GM12878 (cell line): ENCODE results near the gene CD72. TPM values are rescaled to one million over a fixed set of nuclear protein-coding genes. Genes with fewer than 3 reads are reported as not detected.

Source experiments
- ATAC-seq: fragments of 200-7000 bp; cut with Tn5 transposase; 3 replicates; pipeline ENCODE4 v1.9.1; 2020; ENCODE audit warnings: mild to moderate bottlenecking, moderate library complexity
- BruUV-seq: library from RNA; stranded (reverse); fragments of 400-500 nt; replicated peaks from 2 replicates; lab custom pipeline; 2021; lab: Mats Ljungman, UMichigan
- CTCF ChIA-PET: fragments of 300-600 bp; sonication (Branson Sonifier 250); formaldehyde crosslinking; extraction: SDS; loops from one replicate; lab custom pipeline; 2021; ENCODE audit warnings: inconsistent platforms; lab: Yijun Ruan, JAX
- POLR2A ChIA-PET: fragments of 350-600 bp; formaldehyde crosslinking; extraction: SDS; loops from one replicate; lab custom pipeline; 2021; ENCODE audit warnings: inconsistent platforms; lab: Charles Lee
- RAD21 ChIA-PET: fragments of 300-600 bp; sonication (Branson Sonifier 250); formaldehyde crosslinking; loops from one replicate; lab custom pipeline; 2023; ENCODE audit warnings: antibody characterized with exemption; ENCODE audit not compliant: unreplicated experiment; lab: Charles Lee
- SMC1A ChIA-PET: fragments of 300-600 bp; sonication (Branson Sonifier 250); formaldehyde crosslinking; loops from one replicate; lab custom pipeline; 2023; ENCODE audit not compliant: unreplicated experiment, uncharacterized antibody; lab: Charles Lee
- DNase-seq: peaks from one replicate; pipeline ENCODE4 v3.0.0-alpha.2; 2011; ENCODE audit warnings: low read depth, low spot score
- FAIRE-seq: peaks from 3 replicates; lab custom pipeline; 2011; peaks lifted over from hg19 to GRCh38; lab: Jason Lieb, UNC
- H2AFZ ChIP-seq: 2 replicates; pipeline ENCODE4 v1.6.0; 2011; ENCODE audit warnings: low read depth, low read length, control low read depth; ENCODE audit not compliant: control insufficient read depth
- H3K27ac ChIP-seq: 2 replicates; pipeline ENCODE4 v1.5.1; 2011; ENCODE audit warnings: control low read depth; ENCODE audit not compliant: control insufficient read depth, insufficient read depth
- H3K27me3 ChIP-seq, 2 experiments: replicated peaks in 1 of 2; 2 replicates each; pipeline versions ENCODE4 v1.6.0 to v1.6.1; 2011; ENCODE audit warnings: low read length in 1 of 2; ENCODE audit not compliant: control insufficient read depth in 2 of 2, insufficient read depth in 2 of 2
- H3K36me3 ChIP-seq, 2 experiments: 2 replicates each; pipeline ENCODE4 v1.5.1; 2011; ENCODE audit warnings: low read length in 1 of 2; ENCODE audit not compliant: control insufficient read depth in 2 of 2, insufficient read depth in 2 of 2
- H3K4me1 ChIP-seq: 2 replicates; pipeline ENCODE4 v1.6.1; 2011; ENCODE audit warnings: mild to moderate bottlenecking, low read length, moderate library complexity, mixed read lengths; ENCODE audit not compliant: control insufficient read depth, insufficient read depth
- H3K4me2 ChIP-seq: 2 replicates; pipeline ENCODE4 v1.6.0; 2011; ENCODE audit warnings: control low read depth; ENCODE audit not compliant: control insufficient read depth, insufficient read depth
- H3K4me3 ChIP-seq: fragments of 200-600 bp; sonication (generic); 2 replicates; pipeline ENCODE4 v1.5.1; 2016
- H3K79me2 ChIP-seq: 2 replicates; pipeline ENCODE4 v1.6.0; 2011; ENCODE audit warnings: low read length; ENCODE audit not compliant: control insufficient read depth, insufficient read depth
- H3K9ac ChIP-seq: 2 replicates; pipeline ENCODE4 v1.8.0; 2011; ENCODE audit warnings: low read length, control low read depth, mixed read lengths; ENCODE audit not compliant: control insufficient read depth, insufficient read depth
- H3K9me3 ChIP-seq: replicated peaks from 3 replicates; pipeline ENCODE4 v1.5.1; 2011; ENCODE audit warnings: mild to moderate bottlenecking, low read length; ENCODE audit not compliant: control insufficient read depth, insufficient read depth
- H4K20me1 ChIP-seq: 2 replicates; pipeline ENCODE4 v1.6.0; 2011; ENCODE audit not compliant: control insufficient read depth, insufficient read depth
- IRF4 ChIP-seq: IDR thresholded peaks from 2 replicates; pipeline ENCODE4 v1.6.1; 2011; ENCODE audit warnings: low read depth, low read length
- MLLT1 ChIP-seq: fragments of 450-650 bp; IDR thresholded peaks from 2 replicates; pipeline ENCODE4 v1.6.1; 2016; ENCODE audit warnings: mild to moderate bottlenecking
- RB1 ChIP-seq: fragments of 450-650 bp; formaldehyde crosslinking; IDR thresholded peaks from 2 replicates; pipeline ENCODE4 v1.6.1; 2017; ENCODE audit warnings: mild to moderate bottlenecking, borderline replicate concordance
- WGBS: methylation state at CpG from one replicate; pipeline ENCODE4 v1.1.6; 2016; ENCODE audit warnings: low lambda C conversion rate; ENCODE audit not compliant: insufficient replicate concordance, insufficient coverage; ENCODE audit errors: missing lambda C conversion rate; 5-methylcytosine and 5-hydroxymethylcytosine counted together
- in situ Hi-C: fragments of 300-500 bp; cut with MboI; formaldehyde crosslinking; loops from 9 replicates; pipeline ENCODE4 v1.14.3; 2018; ENCODE audit warnings: mixed read lengths
- intact Hi-C: fragments of 100-400 bp; cut with micrococcal nuclease; formaldehyde crosslinking; loops from one replicate; pipeline ENCODE4 v1.14.2; 2022; ENCODE audit not compliant: unreplicated experiment
- polyA plus RNA-seq, 11 experiments: library from polyadenylated mRNA; depleted of rRNA in 4 of 11; unstranded in 6 of 11; stranded (reverse) in 5 of 11; fragments of >200 nt; fragmentation: Nextera tagmentation in 4 of 11; fragmentation: Illumina TruSeq in 1 of 11; extraction: Ambion mirVana in 4 of 11; extraction: Trizol in 1 of 11; gene quantifications; 1 replicate in 1 of 11; 2 replicates in 10 of 11; pipeline versions ENCODE4 v1.2.1 to v1.2.3, GENCODE V29; 2011 to 2016; ENCODE audit warnings: inconsistent platforms in 2 of 11, missing spikeins in 2 of 11, low read depth in 1 of 11
- total RNA-seq, 4 experiments: library from RNA; depleted of rRNA in 3 of 4; stranded (reverse); fragments of >200 nt in 3 of 4; fragmentation: Illumina TruSeq in 1 of 4; extraction: Trizol in 1 of 4; gene quantifications; 2 replicates each; pipeline versions ENCODE4 v1.2.1 to v1.2.3, GENCODE V29; 2013 to 2021

CD72 gene
- total and polyA plus RNA-seq, 10 of the 15 experiments (the other 5 are each of a cell fraction or from before 2014, with no cell fraction given) = 2.1 to 14.2 (median 4.4) TPM

GRCh38 chr9:35666045-35666444 is 47.8 kb upstream of the CD72 start:
- no peak overlapping the region for H3K27ac ChIP-seq
- peaks cover 4% of the 10 kb centered on the region in 2 experiments; a peak in 2 of 4 replicates for H3K36me3 ChIP-seq
- DNase-seq (no peak), ATAC-seq (no peak), FAIRE-seq (no peak)
- H3K27me3 ChIP-seq = no peaks in the 10 kb centered on the region
- no TSS peak for BruUV-seq
- no peak overlapping the region for H3K4me3 ChIP-seq
- SMC1A ChIA-PET = interaction anchor here (0.6 to 12.5 kb wide), 7 partner anchors 8 to 64 kb away, joined by 3 to 145 read pairs (median 3); partner anchors contain the start of genes CREB3, RMRP and TLN1
- RAD21 ChIA-PET = interaction anchor here (0.5 to 9.7 kb wide), 10 partner anchors 8 to 90 kb away, joined by 3 to 95 read pairs (median 6); partner anchors contain the start of genes CCDC107, CREB3, RMRP and SIT1
- H3K9ac ChIP-seq = no peak overlapping the region
- H3K9me3 ChIP-seq = no peaks in the 10 kb centered on the region
- TF ChIP-seq RB1 = no peak
- POLR2A ChIA-PET = interaction anchor here (1.0 to 10.9 kb wide), 7 partner anchors 9 to 84 kb away, joined by 3 to 163 read pairs (median 12); partner anchors contain the start of genes CREB3, SIT1 and TLN1
- in situ Hi-C loops (loop anchor here (5.0 kb wide), 1 partner anchor 56 kb away; no protein-coding TSS in a partner anchor), intact Hi-C loops (no loop called here)
- H3K4me1 ChIP-seq = peaks cover 27% of the 10 kb centered on the region
- no peak overlapping the region for H3K4me2 ChIP-seq
- 96% methylated on average over 1 of the region's 1 CpG for WGBS
- CTCF ChIA-PET = interaction anchor here (0.8 to 13.5 kb wide), 9 partner anchors 9 to 83 kb away, joined by 3 to 227 read pairs (median 6); partner anchors contain the start of genes CREB3, GBA2, RGP1 and SIT1
- no peaks in the 10 kb centered on the region for H4K20me1 ChIP-seq
- H3K79me2 ChIP-seq = peaks cover 22% of the 10 kb centered on the region
- no peak overlapping the region for H2AFZ ChIP-seq

GRCh38 chr9:35665471-35665818 is 47.2 kb upstream of the CD72 start:
- peak overlapping the region; percentile 81 for H3K9ac ChIP-seq
- WGBS = 2% methylated on average over 5 of the region's 5 CpGs
- TF ChIP-seq IRF4 (no peak), MLLT1 (peak; percentile 91)
- TF ChIP-seq, all 136 proteins: peak for 1
- CTCF ChIA-PET = interaction anchor here (0.8 to 13.5 kb wide), 12 partner anchors 9 to 580 kb away, joined by 3 to 227 read pairs (median 5); partner anchors contain the start of genes CREB3, GBA2, RGP1 and SIT1
- RAD21 ChIA-PET = interaction anchor here (0.5 to 9.7 kb wide), 10 partner anchors 8 to 91 kb away, joined by 3 to 95 read pairs (median 6); partner anchors contain the start of genes CCDC107, CREB3, RMRP and SIT1
- intact Hi-C loops (no loop called here), in situ Hi-C loops (loop anchor here (5.0 kb wide), 1 partner anchor 57 kb away; no protein-coding TSS in a partner anchor)
- H3K79me2 ChIP-seq = peaks cover 26% of the 10 kb centered on the region
- SMC1A ChIA-PET = interaction anchor here (0.7 to 12.5 kb wide), 9 partner anchors 10 to 149 kb away, joined by 3 to 145 read pairs (median 3); partner anchors contain the start of genes CREB3, HINT2 and TLN1
- peak overlapping the region; percentile 75 for H2AFZ ChIP-seq
- FAIRE-seq (no peak), ATAC-seq (no peak), DNase-seq (no peak)
- BruUV-seq = no TSS peak
- no peaks in the 10 kb centered on the region for H3K9me3 ChIP-seq
- peaks cover 6 to 7% of the 10 kb centered on the region in 2 experiments; a peak in 2 of 4 replicates for H3K36me3 ChIP-seq
- POLR2A ChIA-PET = interaction anchor here (0.6 to 10.9 kb wide), 12 partner anchors 10 to 593 kb away, joined by 3 to 163 read pairs (median 7); partner anchors contain the start of genes CREB3, GBA2, HINT2 and RGP1
- peak overlapping the region; percentile 79 for H3K4me3 ChIP-seq
- H3K27ac ChIP-seq = peak overlapping the region; percentile 85
- H4K20me1 ChIP-seq = no peaks in the 10 kb centered on the region
- H3K27me3 ChIP-seq = no peaks in the 10 kb centered on the region
- H3K4me1 ChIP-seq = peaks cover 30% of the 10 kb centered on the region
- peak overlapping the region; percentile 82 for H3K4me2 ChIP-seq
